Immature natural killer cell (primary cell): ENCODE results near the gene OR2L2. TPM values are rescaled to one million over a fixed set of nuclear protein-coding genes. Genes with fewer than 3 reads are reported as not detected.
"Not testable (repeated sequence)": the region's sequence is repeated elsewhere in the genome, so short reads cannot be mapped to it uniquely, and the experiment has no call there.

Source experiments
- DNase-seq, 3 donors: peaks; one replicate each; pipeline ENCODE4 v3.0.0; 2022; ENCODE audit warnings: mixed read lengths in 1 of 3
- H3K27ac Mint-ChIP-seq, 6 donors: one replicate each; pipeline ENCODE4 v1.8.0; 2020; ENCODE audit warnings: mixed read lengths in 6 of 6, mild to moderate bottlenecking in 5 of 6, inconsistent platforms in 4 of 6, moderate library complexity in 3 of 6
- H3K27me3 Mint-ChIP-seq, 3 donors: one replicate each; pipeline ENCODE4 v1.8.0; 2020 to 2021; ENCODE audit warnings: low read depth in 3 of 3, mild to moderate bottlenecking in 3 of 3, mixed read lengths in 3 of 3, moderate library complexity in 3 of 3, inconsistent platforms in 1 of 3
- H3K36me3 Mint-ChIP-seq, 3 donors: one replicate each; pipeline ENCODE4 v1.8.0; 2020; ENCODE audit warnings: mixed read lengths in 3 of 3, inconsistent platforms in 2 of 3, mild to moderate bottlenecking in 2 of 3
- H3K4me1 Mint-ChIP-seq, 2 donors: one replicate each; pipeline ENCODE4 v1.8.0; 2020; ENCODE audit warnings: inconsistent platforms in 2 of 2, mild to moderate bottlenecking in 2 of 2, mixed read lengths in 2 of 2, moderate library complexity in 1 of 2
- H3K4me3 Mint-ChIP-seq, 5 donors: one replicate each; pipeline ENCODE4 v1.8.0; 2020; ENCODE audit warnings: mild to moderate bottlenecking in 5 of 5, mixed read lengths in 5 of 5, inconsistent platforms in 3 of 5, moderate library complexity in 3 of 5
- H3K9me3 Mint-ChIP-seq, 6 donors: one replicate each; pipeline ENCODE4 v1.8.0; 2020; ENCODE audit warnings: mild to moderate bottlenecking in 6 of 6, mixed read lengths in 6 of 6, inconsistent platforms in 4 of 6, moderate library complexity in 3 of 6
- polyA plus RNA-seq, 3 donors: library from polyadenylated mRNA; unstranded; fragments of 300-500 nt; fragmentation: Illumina TruSeq; gene quantifications; one replicate each; pipeline ENCODE4 v1.2.3, GENCODE V29; 2021

The OR2L2 gene
- polyA plus RNA-seq, 3 donors from 2014 or later, result 0.36 TPM; not detected in 2

- H3K4me3 Mint-ChIP-seq, result no peak overlapping the region
These were observed 35.7 kb downstream of the OR2L2 start for GRCh38 chr1:248065604-248066003.

GRCh38 chr1:248083864-248084263 is 54.0 kb downstream of the OR2L2 start:
- not testable (repeated sequence) for H3K27me3 Mint-ChIP-seq, H3K27ac Mint-ChIP-seq, H3K36me3 Mint-ChIP-seq, H3K4me3 Mint-ChIP-seq, DNase-seq, H3K4me1 Mint-ChIP-seq
- peaks cover 3 to 19% (median 9%) of the 10 kb centered on the region in 6 donors for H3K9me3 Mint-ChIP-seq

More at GRCh38 chr1:248065604-248066003, 35.7 kb downstream of the OR2L2 start:
- Mint-ChIP-seq H3K9me3 (peaks cover 6 to 28% (median 9%) of the 10 kb centered on the region in 6 donors), H3K27me3 (peaks cover 0 to 2% (median 0%) of the 10 kb centered on the region in 3 donors), H3K4me1 (no peaks in the 10 kb centered on the region), H3K27ac (no peak overlapping the region), H3K36me3 (peaks cover 0 to 4% (median 0%) of the 10 kb centered on the region in 3 donors)
- no peak for DNase-seq

Other genes starting within 250 kb of the OR2L2 start
- gene OR14A16, start 206.0 kb upstream of the OR2L2 start, polyA plus RNA-seq, result not detected
- gene OR11L1, start 188.2 kb upstream of the OR2L2 start, polyA plus RNA-seq, result not detected
- gene TRIM58, start 172.9 kb upstream of the OR2L2 start, polyA plus RNA-seq, result 1 to 10 TPM; 1.1 to 2.3 (median 1.5) TPM
- under 1 TPM in 2 of 3 donors, not detected in 1; 0.55 to 0.82 TPM for gene OR2W3, start 134.5 kb upstream of the OR2L2 start, polyA plus RNA-seq
- not detected for gene OR2T8, start 109.8 kb upstream of the OR2L2 start, polyA plus RNA-seq
- not detected for gene OR2AJ1, start 105.2 kb upstream of the OR2L2 start, polyA plus RNA-seq
- gene OR2L8, start 81.2 kb upstream of the OR2L2 start, polyA plus RNA-seq, result not detected
- gene OR2AK2, start 64.8 kb upstream of the OR2L2 start, polyA plus RNA-seq, result not detected
- not detected for gene OR2L5, start 16.4 kb upstream of the OR2L2 start, polyA plus RNA-seq
- not detected for gene OR2L3, start 16.8 kb downstream of the OR2L2 start, polyA plus RNA-seq
- not detected for gene OR2L13, start 65.1 kb downstream of the OR2L2 start, polyA plus RNA-seq
- not detected for gene OR2M5, start 115.1 kb downstream of the OR2L2 start, polyA plus RNA-seq
- gene OR2M2, start 144.8 kb downstream of the OR2L2 start, polyA plus RNA-seq, result not detected
- gene OR2M3, start 167.2 kb downstream of the OR2L2 start, polyA plus RNA-seq, result not detected
- gene OR2M4, start 201.3 kb downstream of the OR2L2 start, polyA plus RNA-seq, result not detected
- not detected for gene OR2T33, start 247.9 kb downstream of the OR2L2 start, polyA plus RNA-seq